ENCODE data around the gene THAP10.

DNA sequence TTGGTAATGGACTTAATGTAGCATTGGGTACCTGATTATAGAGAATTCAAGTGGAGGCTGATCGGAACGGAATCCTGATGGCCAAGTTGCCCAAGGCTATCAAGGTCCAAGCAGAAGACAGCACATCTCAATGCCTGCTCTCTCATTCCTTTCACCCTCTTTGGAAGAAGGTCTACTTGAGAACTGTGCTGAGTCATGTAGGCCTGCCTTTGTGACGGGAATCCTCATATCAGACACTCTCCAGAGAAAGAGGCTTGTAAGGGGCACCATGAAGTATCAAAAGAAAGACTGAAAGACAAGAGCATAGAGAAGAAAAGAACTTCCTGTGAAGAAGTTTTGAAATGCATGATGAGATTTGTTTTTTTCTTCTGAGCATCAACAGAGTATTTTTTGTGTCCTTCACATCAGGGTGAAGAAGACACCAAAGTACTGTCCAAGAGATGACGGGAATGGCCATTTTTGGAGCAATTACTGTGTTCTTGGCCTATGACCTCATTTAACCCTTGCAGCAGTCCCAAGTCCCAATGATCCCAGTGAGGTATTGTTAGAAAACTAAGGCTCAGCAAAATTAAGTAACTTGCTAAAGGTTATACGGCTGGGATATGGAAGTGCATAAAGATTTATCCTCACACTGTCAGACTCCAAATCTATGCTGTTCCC lies 25.1 kb downstream of the THAP10 start:
- TF ChIP-seq GABPB1 (CRISPR knock-in tag; IDR thresholded peaks at IDR 0.05) (no peak), ZNF24 (IDR thresholded peaks at IDR 0.05) (no peak)

All from K562 (cell line).